Body of pancreas (tissue), 4 donors: ENCODE measurements around the gene DRC7. TPM values are rescaled to one million over a fixed set of nuclear protein-coding genes. Genes with fewer than 3 reads are reported as not detected.
A peak's percentile ranks its signal among the peaks of the same experiment; 100 is the strongest.

Experiments
- ATAC-seq: fragments of 150-250 bp; one replicate; pipeline ENCODE4 v1.9.1; 2016
- DNase-seq, 4 donors: peaks; one replicate each; pipeline ENCODE4 v3.0.0-alpha.2; 2019
- H3K27ac ChIP-seq, 4 donors: fragments of 200-600 bp; sonication (generic); 1 replicate in 3 of 4; 2 replicates in 1 of 4; pipeline versions ENCODE4 v1.5.1 to v1.6.1; 2016 to 2019; ENCODE audit warnings: mild to moderate bottlenecking in 1 of 4, mixed read lengths in 1 of 4, moderate library complexity in 1 of 4
- H3K27me3 ChIP-seq, 2 donors: fragments of 200-600 bp; sonication (generic); one replicate each; pipeline ENCODE4 v1.6.0; 2016; ENCODE audit warnings: mild to moderate bottlenecking in 1 of 2
- H3K36me3 ChIP-seq, 2 donors: fragments of 200-600 bp; sonication (generic); replicated peaks in 1 of 2; 2 replicates each; pipeline ENCODE4 v1.5.1; 2016; ENCODE audit warnings: low read depth in 2 of 2; ENCODE audit not compliant: insufficient read depth in 1 of 2
- H3K4me1 ChIP-seq: fragments of 200-600 bp; sonication (generic); one replicate; pipeline ENCODE4 v1.6.0; 2016
- H3K4me3 ChIP-seq, 2 donors: fragments of 200-600 bp; sonication (generic); 1 replicate in 1 of 2; 2 replicates in 1 of 2; pipeline ENCODE4 v1.5.1; 2016 to 2019
- H3K9me3 ChIP-seq, 3 donors: fragments of 200-600 bp; sonication (generic); 1 replicate in 2 of 3; 2 replicates in 1 of 3; pipeline ENCODE4 v1.5.1; 2016
- CTCF ChIP-seq, 7 experiments: fragments of 450-650 bp in 4 of 7; fragments of 200-600 bp in 3 of 7; sonication (generic) in 3 of 7; IDR thresholded peaks; one replicate each; pipeline ENCODE4 v1.5.1; 2016 to 2019; ENCODE audit warnings: antibody characterized with exemption in 7 of 7
- POLR2A ChIP-seq, 3 donors: fragments of 450-650 bp; IDR thresholded peaks; one replicate each; pipeline ENCODE4 v1.6.1; 2016; ENCODE audit warnings: antibody characterized with exemption in 3 of 3, mild to moderate bottlenecking in 2 of 3
- WGBS, 2 donors: methylation state at CpG; one replicate each; pipeline ENCODE4 v1.1.5; 2017; 5-methylcytosine and 5-hydroxymethylcytosine counted together
- intact Hi-C: fragments of 100-400 bp; cut with DNase I; formaldehyde crosslinking; loops from one replicate; pipeline ENCODE4 v1.15.1; 2023
- total RNA-seq, 2 donors: library from RNA; depleted of rRNA; stranded (reverse); fragments of >200 nt; gene quantifications; one replicate each; pipeline ENCODE4 v1.1.0, GENCODE V29; 2016

DRC7 gene
- total RNA-seq, 2 donors from 2014 or later, result 1.3 TPM; not detected in 1

GRCh38 chr16:57751539-57752202, 57.1 kb downstream of the DRC7 start:
- DNase-seq, result no peak
- WGBS, 2 donors, result 91% methylated on average over 18 of the region's 26 CpGs; no CpG with 5 or more reads in 1 of the 2 donors
- Histone ChIP-seq H3K36me3 (peaks cover 0 to 2% of the 10 kb centered on the region in 2 donors), H3K4me1 (no peaks in the 10 kb centered on the region), H3K9me3 (no peaks in the 10 kb centered on the region), H3K27me3 (no peaks in the 10 kb centered on the region), H3K27ac (no peak overlapping the region), H3K4me3 (no peak overlapping the region)
- ATAC-seq, result no peak
- TF ChIP-seq CTCF (IDR thresholded peaks at IDR 0.05) (no peak), POLR2A (IDR thresholded peaks at IDR 0.05) (no peak)
- intact Hi-C loops, result loop anchor here (5.0 to 10.0 kb wide), 2 partner anchors 106 to 243 kb away; no protein-coding TSS in a partner anchor

DNA sequence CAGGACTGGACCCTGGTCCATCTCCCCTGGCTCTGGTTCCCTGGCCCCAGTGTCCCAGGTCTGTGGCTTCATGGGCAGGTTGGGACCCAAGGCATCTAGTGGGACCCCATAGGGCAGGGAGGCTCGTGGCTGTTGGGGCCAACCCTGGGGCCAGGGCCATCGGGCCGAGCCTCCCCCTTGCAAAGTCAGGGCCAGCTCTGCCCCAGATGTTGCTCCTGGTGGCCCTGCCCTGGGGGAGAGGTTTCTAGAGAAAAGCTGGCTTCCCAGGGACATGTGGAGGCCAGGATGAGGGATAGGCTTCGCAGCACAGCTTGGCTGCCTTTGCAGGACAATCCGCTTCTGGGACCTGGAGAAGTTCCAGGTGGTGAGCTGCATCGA, 57.6 kb downstream of the DRC7 start:
- Histone ChIP-seq H3K36me3 (peaks cover 0 to 2% of the 10 kb centered on the region in 2 donors), H3K27ac (no peak overlapping the region), H3K4me3 (no peak overlapping the region), H3K27me3 (no peaks in the 10 kb centered on the region), H3K9me3 (no peaks in the 10 kb centered on the region), H3K4me1 (peaks cover 4% of the 10 kb centered on the region)
- intact Hi-C loops, result loop anchor here (5.0 to 10.0 kb wide), 2 partner anchors 105 to 243 kb away; no protein-coding TSS in a partner anchor
- DNase-seq (no peak), ATAC-seq (no peak)
- TF ChIP-seq CTCF (IDR thresholded peaks at IDR 0.05) (no peak), POLR2A (IDR thresholded peaks at IDR 0.05) (no peak)
- 79 to 90% methylated on average over 3 to 5 of the region's 6 CpGs for WGBS, 2 donors

DNA sequence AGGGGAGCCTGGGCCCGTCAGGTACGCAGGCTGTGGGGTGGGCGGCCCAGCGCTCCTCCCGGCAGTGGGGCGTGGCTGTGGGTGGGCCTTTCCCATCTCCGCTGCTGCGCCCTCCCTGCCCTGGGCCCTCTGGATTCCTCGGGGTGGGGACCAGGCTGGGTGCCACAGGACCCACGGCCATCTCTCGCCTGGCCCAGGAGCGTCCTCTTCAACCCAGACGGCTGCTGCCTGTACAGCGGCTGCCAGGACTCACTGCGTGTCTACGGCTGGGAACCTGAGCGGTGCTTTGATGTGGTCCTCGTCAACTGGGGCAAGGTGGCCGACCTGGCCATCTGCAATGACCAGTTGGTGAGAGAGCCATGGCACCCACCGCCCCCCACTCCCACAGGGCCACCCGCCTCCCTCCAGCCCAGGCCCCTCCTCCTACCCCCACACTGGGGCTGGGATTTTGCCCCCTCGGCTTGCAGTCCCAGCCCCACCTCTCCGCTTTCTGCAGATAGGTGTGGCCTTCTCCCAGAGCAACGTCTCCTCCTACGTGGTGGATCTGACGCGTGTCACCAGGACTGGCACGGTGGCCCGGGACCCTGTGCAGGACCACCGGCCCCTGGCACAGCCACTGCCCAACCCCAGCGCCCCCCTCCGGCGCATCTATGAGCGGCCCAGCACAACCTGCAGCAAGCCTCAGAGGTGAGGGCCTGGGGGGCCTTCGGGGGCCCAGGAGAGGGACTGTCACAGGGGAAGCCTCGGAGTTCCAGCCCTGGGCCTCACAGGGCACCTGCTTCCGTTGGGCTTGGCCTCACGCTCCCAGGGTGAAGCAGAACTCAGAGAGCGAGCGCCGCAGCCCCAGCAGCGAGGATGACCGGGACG, 58.2 kb downstream of the DRC7 start:
- peaks cover 0 to 2% of the 10 kb centered on the region in 2 donors for H3K36me3 ChIP-seq
- ATAC-seq (no peak), DNase-seq (peak in 1 of 4 donors; percentile 5)
- peaks cover 8% of the 10 kb centered on the region for H3K4me1 ChIP-seq
- TF ChIP-seq POLR2A (IDR thresholded peaks at IDR 0.05) (no peak), CTCF (IDR thresholded peaks at IDR 0.05) (no peak)
- H3K4me3 ChIP-seq, result no peak overlapping the region
- no peaks in the 10 kb centered on the region for H3K9me3 ChIP-seq
- WGBS, 2 donors, result 85 to 90% methylated on average over 17 to 40 of the region's 44 CpGs
- no peaks in the 10 kb centered on the region for H3K27me3 ChIP-seq
- H3K27ac ChIP-seq, result no peak overlapping the region
- intact Hi-C loops, result loop anchor here (5.0 to 10.0 kb wide), 2 partner anchors 104 to 242 kb away; no protein-coding TSS in a partner anchor

DNA sequence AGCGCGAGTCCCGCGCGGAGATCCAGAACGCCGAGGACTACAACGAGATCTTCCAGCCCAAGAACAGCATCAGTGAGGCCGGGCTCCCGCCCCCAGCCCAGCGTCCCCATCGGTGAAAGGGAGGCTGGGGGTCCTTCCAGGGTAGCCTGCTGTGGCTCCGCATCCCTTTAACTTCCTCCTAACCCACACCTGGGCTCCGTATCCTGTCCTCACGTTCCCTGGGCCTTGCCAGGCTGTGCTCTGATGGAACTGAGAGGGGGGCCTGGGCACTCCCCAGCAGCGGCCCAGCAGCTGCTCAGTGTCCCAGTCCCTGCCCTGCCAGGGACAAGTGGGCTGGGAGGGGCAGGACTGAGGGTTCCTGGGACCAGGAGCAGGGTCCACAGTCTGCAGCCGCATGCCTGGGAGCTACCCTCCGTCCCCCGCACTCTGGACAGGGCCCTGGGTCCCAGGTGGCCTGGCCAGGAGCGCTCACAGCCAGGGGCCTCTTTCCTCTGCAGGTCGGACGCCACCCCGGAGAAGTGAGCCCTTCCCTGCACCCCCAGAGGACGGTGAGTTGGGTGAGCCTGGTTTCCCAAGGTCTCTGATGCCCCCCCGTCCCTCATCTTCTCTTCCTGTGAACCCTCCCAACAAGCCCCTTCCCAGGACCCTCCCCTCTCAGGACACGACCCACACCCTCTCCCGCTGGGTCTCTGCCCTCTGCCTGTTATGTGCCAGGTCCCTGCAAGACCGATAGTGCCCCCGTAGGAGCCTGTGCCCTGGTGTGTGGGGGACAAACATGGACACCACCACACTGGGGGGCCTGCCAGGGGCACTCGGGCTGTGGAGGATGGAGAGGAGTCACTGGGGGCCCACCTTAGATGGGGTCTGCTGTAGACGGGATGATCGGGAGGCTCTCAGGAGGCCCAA, 59.1 kb downstream of the DRC7 start:
- Histone ChIP-seq H3K27ac (no peak overlapping the region), H3K27me3 (no peaks in the 10 kb centered on the region), H3K4me3 (no peak overlapping the region), H3K9me3 (no peaks in the 10 kb centered on the region), H3K36me3 (peaks cover 0 to 2% of the 10 kb centered on the region in 2 donors), H3K4me1 (peaks cover 8% of the 10 kb centered on the region)
- intact Hi-C loops, result loop anchor here (5.0 to 10.0 kb wide), 2 partner anchors 104 to 241 kb away; no protein-coding TSS in a partner anchor
- ATAC-seq (no peak), DNase-seq (peak in 1 of 4 donors; percentile 3)
- TF ChIP-seq CTCF (IDR thresholded peaks at IDR 0.05) (no peak), POLR2A (IDR thresholded peaks at IDR 0.05) (no peak)
- WGBS, 2 donors, result 91 to 92% methylated on average over 21 to 24 of the region's 32 CpGs
